Peyer's patch (tissue), 4 donors: ENCODE data around the gene SELE. TPM values are rescaled to one million over a fixed set of nuclear protein-coding genes. Genes with fewer than 3 reads are reported as not detected.
A peak's percentile ranks its signal among the peaks of the same experiment; 100 is the strongest.
"Not testable (repeated sequence)": the region's sequence is repeated elsewhere in the genome, so short reads cannot be mapped to it uniquely, and the experiment has no call there.

ENCODE experiments used
- DNase-seq, 3 donors: peaks; one replicate each; pipeline ENCODE4 v3.0.0-alpha.2; 2017 to 2019
- H3K27ac ChIP-seq, 4 donors: fragments of 200-600 bp; sonication (generic); one replicate each; pipeline ENCODE4 v1.5.1; 2016 to 2019
- H3K27me3 ChIP-seq, 2 donors: fragments of 200-600 bp; sonication (generic); one replicate each; pipeline ENCODE4 v1.5.1; 2019
- H3K36me3 ChIP-seq, 3 donors: fragments of 200-600 bp; sonication (generic); one replicate each; pipeline ENCODE4 v1.5.1; 2016 to 2019
- H3K4me1 ChIP-seq, 4 donors: fragments of 200-600 bp; sonication (generic); one replicate each; pipeline ENCODE4 v1.5.1; 2016 to 2019
- H3K4me3 ChIP-seq, 4 donors: fragments of 200-600 bp; sonication (generic); 1 replicate in 3 of 4; 2 replicates in 1 of 4; pipeline ENCODE4 v1.5.1; 2016 to 2019; ENCODE audit warnings: mild to moderate bottlenecking in 1 of 4
- H3K9me3 ChIP-seq, 4 donors: fragments of 200-600 bp; sonication (generic); one replicate each; pipeline ENCODE4 v1.5.1; 2016 to 2019; ENCODE audit warnings: mild to moderate bottlenecking in 1 of 4
- POLR2A ChIP-seq, 2 donors: fragments of 450-650 bp; IDR thresholded peaks; one replicate each; pipeline ENCODE4 v1.5.1; 2017; ENCODE audit warnings: antibody characterized with exemption in 2 of 2, mild to moderate bottlenecking in 2 of 2, moderate library complexity in 2 of 2
- total RNA-seq, 4 donors: library from RNA; depleted of rRNA; stranded (reverse); fragments of >200 nt; gene quantifications; one replicate each; pipeline ENCODE4 v1.1.0, GENCODE V29; 2016
- TF ChIP-seq, protein P1 (sequence below), 6 experiments: fragments of 450-650 bp in 4 of 6; fragments of 200-600 bp in 2 of 6; sonication (generic) in 1 of 6; IDR thresholded peaks; one replicate each; pipeline ENCODE4 v1.5.1; 2017 to 2019; ENCODE audit warnings: antibody characterized with exemption in 6 of 6, mild to moderate bottlenecking in 3 of 6, moderate library complexity in 1 of 6

SELE gene
- total RNA-seq, 4 donors from 2014 or later = 0.57 to 0.83 TPM; not detected in 2

DNA sequence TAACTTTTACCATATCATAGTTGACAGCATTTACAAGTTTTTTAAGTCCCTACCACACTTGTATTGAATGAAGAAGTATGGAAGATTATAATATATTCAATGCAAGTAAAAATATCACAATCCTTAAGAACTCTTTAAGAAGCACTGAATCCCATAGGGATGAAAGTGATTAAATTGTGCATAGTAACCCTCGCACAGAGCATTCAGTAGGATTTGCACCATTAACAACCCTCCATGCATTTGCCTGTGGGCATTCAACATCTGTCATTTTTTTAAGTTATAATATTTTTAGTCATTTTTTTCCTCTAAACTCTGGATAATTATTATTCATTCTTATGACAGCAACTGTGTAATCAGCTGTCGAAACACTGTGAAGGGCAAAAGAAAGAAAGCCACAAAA is 10.1 kb downstream of the SELE start:
- no peak for DNase-seq
- no peak overlapping the region for H3K27ac ChIP-seq
- H3K9me3 ChIP-seq = no peaks in the 10 kb centered on the region
- no peak overlapping the region for H3K4me3 ChIP-seq
- no peaks in the 10 kb centered on the region for H3K4me1 ChIP-seq
- no peaks in the 10 kb centered on the region for H3K27me3 ChIP-seq
- H3K36me3 ChIP-seq = no peaks in the 10 kb centered on the region
- TF ChIP-seq, protein P1, sequence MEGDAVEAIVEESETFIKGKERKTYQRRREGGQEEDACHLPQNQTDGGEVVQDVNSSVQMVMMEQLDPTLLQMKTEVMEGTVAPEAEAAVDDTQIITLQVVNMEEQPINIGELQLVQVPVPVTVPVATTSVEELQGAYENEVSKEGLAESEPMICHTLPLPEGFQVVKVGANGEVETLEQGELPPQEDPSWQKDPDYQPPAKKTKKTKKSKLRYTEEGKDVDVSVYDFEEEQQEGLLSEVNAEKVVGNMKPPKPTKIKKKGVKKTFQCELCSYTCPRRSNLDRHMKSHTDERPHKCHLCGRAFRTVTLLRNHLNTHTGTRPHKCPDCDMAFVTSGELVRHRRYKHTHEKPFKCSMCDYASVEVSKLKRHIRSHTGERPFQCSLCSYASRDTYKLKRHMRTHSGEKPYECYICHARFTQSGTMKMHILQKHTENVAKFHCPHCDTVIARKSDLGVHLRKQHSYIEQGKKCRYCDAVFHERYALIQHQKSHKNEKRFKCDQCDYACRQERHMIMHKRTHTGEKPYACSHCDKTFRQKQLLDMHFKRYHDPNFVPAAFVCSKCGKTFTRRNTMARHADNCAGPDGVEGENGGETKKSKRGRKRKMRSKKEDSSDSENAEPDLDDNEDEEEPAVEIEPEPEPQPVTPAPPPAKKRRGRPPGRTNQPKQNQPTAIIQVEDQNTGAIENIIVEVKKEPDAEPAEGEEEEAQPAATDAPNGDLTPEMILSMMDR (IDR thresholded peaks at IDR 0.05) = no peak
- no peak for TF ChIP-seq POLR2A (IDR thresholded peaks at IDR 0.05)

DNA sequence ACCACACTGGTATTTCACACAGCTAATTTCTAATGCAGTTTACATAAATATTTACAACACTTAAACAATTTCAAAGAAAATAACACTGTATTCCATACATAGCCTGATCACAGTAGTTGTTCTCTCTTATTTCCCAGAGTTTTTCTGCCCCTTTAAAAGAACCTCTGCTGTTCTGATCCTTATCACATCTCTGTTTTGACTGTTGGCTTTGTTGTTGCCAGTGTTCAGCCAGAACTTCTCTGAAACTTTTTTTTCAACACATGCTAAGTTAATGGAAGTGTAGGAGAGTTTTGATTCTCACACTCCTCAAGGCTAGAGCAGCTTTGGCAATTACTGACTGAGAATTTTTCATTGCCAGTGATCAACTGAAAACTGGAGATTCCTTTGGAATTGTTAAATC is 11.1 kb downstream of the SELE start:
- no peak for DNase-seq
- H3K4me1 ChIP-seq = no peaks in the 10 kb centered on the region
- no peaks in the 10 kb centered on the region for H3K36me3 ChIP-seq
- no peak overlapping the region for H3K4me3 ChIP-seq
- no peaks in the 10 kb centered on the region for H3K27me3 ChIP-seq
- TF ChIP-seq POLR2A (IDR thresholded peaks at IDR 0.05) = no peak
- TF ChIP-seq, protein P1 (IDR thresholded peaks at IDR 0.05) = no peak
- no peaks in the 10 kb centered on the region for H3K9me3 ChIP-seq
- H3K27ac ChIP-seq = no peak overlapping the region

DNA sequence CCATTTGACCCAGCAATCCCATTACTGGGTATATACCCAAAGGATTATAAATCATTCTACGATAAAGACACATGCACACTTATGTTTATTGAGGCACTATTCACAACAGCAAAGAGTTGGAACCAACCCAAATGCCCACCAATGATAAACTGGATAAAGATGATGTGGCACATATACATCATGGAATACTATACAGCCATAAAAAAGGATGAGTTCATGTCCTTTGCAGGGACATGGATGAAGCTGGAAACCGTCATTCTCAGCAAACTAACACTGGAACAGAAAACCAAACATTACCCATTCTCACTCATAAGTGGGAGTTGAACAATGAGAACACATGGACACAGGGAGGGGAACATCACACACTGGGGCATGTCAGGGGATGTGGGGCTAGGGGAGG is 18.8 kb downstream of the SELE start:
- not testable (repeated sequence) for DNase-seq, H3K36me3 ChIP-seq, H3K4me3 ChIP-seq, H3K4me1 ChIP-seq, H3K9me3 ChIP-seq, H3K27me3 ChIP-seq, H3K27ac ChIP-seq

DNA sequence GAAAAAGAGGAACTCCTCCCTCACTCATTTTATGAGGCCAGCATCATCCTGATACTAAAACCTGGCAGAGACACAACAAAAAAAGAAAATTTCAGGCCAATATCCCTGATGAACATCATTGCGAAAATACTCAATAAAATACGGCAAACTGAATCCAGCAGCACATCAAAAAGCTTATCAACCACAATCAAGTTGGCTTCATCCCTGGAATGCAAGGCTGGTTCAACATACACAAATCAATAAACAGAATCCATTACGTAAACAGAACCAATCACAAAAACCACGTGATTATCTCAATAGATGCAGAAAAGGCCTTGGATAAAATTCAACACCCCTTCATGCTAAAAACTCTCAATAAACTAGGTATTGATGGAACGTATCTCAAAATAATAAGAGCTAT is 20.8 kb downstream of the SELE start:
- H3K36me3 ChIP-seq, H3K9me3 ChIP-seq, DNase-seq, H3K4me3 ChIP-seq, H3K27me3 ChIP-seq, H3K4me1 ChIP-seq, H3K27ac ChIP-seq: not testable (repeated sequence)

DNA sequence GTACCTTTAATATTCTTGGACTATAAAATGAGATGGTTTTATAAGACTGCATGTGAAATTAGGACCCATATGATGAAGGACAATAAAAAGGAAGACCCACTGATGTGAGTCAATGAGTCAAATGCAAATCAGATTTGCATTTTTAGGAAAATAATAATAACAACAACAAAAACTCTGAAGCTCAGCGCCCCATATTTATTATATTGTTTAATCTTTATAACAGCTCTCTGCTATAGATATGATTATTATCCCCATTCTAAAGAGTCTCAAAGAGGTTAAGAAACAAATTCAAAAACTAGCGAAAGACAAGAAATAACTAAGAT is 21.6 kb downstream of the SELE start:
- no peak overlapping the region for H3K4me3 ChIP-seq
- H3K9me3 ChIP-seq = no peaks in the 10 kb centered on the region
- H3K27ac ChIP-seq = no peak overlapping the region
- H3K4me1 ChIP-seq = no peaks in the 10 kb centered on the region
- H3K27me3 ChIP-seq = no peaks in the 10 kb centered on the region
- H3K36me3 ChIP-seq = no peaks in the 10 kb centered on the region
- no peak for TF ChIP-seq POLR2A (IDR thresholded peaks at IDR 0.05)
- TF ChIP-seq, protein P1 (IDR thresholded peaks at IDR 0.05) = no peak
- DNase-seq = no peak

DNA sequence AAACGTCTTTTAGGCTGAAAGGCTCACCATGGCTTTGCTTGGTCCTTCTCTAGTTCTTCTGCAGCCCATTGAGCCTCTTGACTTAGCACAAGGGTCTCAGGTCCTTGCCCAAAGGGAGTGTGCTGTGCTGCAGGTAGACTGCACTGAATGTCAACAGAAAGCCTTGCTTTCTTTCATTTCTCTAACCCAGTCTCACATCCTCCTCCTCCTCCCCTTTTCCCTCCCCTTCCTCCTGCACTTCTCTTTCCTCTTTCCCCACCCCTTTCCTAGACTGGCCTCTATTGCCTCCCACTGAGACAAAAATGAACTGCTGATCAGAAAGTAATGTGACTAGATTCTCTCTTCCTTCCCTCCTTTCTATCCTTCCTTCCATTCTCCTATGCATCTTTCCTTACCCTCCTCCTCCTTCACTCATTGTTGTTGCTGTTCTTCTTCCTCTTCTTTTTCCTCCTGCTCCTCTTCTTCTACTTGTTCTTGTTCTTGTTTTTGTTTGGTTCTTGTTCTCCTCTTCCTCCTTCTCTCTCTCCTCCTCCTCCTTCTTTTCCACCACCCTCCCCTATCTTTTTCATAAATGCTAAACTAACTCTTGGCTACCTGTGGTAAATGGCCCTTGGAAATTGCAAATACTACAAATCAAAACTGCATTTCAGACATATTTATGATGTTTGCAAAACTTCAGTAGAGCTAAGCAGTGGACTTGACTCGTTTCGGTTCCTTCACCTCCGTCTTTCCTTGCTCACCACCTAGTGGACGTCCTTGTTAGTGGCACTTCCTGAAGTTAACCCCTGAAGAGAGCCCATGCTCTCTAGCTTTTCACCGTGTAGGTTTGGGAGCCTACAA is 22.2 kb downstream of the SELE start, which contains the start of gene SELL:
Gene SELL, minus strand, starts transcription at position 152 of the 840 bp plus-strand sequence. Its CDS starts 122 bp downstream, at position 30.
- no peak for TF ChIP-seq POLR2A (IDR thresholded peaks at IDR 0.05)
- TF ChIP-seq, protein P1 (IDR thresholded peaks at IDR 0.05) = peak; percentile 54 to 86 (median 77)
- peak in 2 of 3 donors; percentile 75 to 90 for DNase-seq
- no peaks in the 10 kb centered on the region for H3K9me3 ChIP-seq
- peak within 1 kb of the TSS in 1 of 4 donors; percentile 72 for H3K27ac ChIP-seq
- H3K36me3 ChIP-seq = no peaks in the 10 kb centered on the region
- H3K4me3 ChIP-seq = peak within 1 kb of the TSS in 3 of 4 donors; percentile 16 to 31 (median 19)
- no peaks in the 10 kb centered on the region for H3K4me1 ChIP-seq
- no peaks in the 10 kb centered on the region for H3K27me3 ChIP-seq
